ENCODE measurements around the gene PARVB.

The PARVB gene

GRCh38 chr22:44144046-44144569 lies 120.0 kb downstream of the PARVB start:
- TF ChIP-seq BCL6B (tag by site-specific recombination; IDR thresholded peaks at IDR 0.05), result no peak
- no peak for TF ChIP-seq TSHZ1 (tag by site-specific recombination; IDR thresholded peaks at IDR 0.05; ENCODE audit: borderline replicate concordance)
- no peak for TF ChIP-seq ZNF530 (tag by site-specific recombination; IDR thresholded peaks at IDR 0.05; ENCODE audit: low read depth)
- no peak for TF ChIP-seq ATF2 (tag by site-specific recombination; IDR thresholded peaks at IDR 0.05; ENCODE audit: low read depth)
- no peak for TF ChIP-seq ZNF394 (tag by site-specific recombination; IDR thresholded peaks at IDR 0.05; ENCODE audit: borderline replicate concordance)
- TF ChIP-seq ZNF571 (tag by site-specific recombination; IDR thresholded peaks at IDR 0.05), result no peak
- no peak for TF ChIP-seq ZNF426 (tag by site-specific recombination; IDR thresholded peaks at IDR 0.05)
- no peak for TF ChIP-seq ZXDB (tag by site-specific recombination; IDR thresholded peaks at IDR 0.05)
- TF ChIP-seq KLF8 (tag by site-specific recombination; IDR thresholded peaks at IDR 0.05), result no peak
- TF ChIP-seq ZFP69B (tag by site-specific recombination; IDR thresholded peaks at IDR 0.05), result no peak
- TF ChIP-seq ZSCAN16 (tag by site-specific recombination; IDR thresholded peaks at IDR 0.05), result no peak
- TF ChIP-seq ZNF747 (tag by site-specific recombination; IDR thresholded peaks at IDR 0.05), result no peak
- no peak for TF ChIP-seq KLF1 (tag by site-specific recombination; IDR thresholded peaks at IDR 0.05)
- no peak for TF ChIP-seq ZNF664 (tag by site-specific recombination; IDR thresholded peaks at IDR 0.05)
- no peak for TF ChIP-seq ZNF513 (tag by site-specific recombination; IDR thresholded peaks at IDR 0.05)
- TF ChIP-seq RBAK (tag by site-specific recombination; IDR thresholded peaks at IDR 0.05), result no peak
- Histone ChIP-seq H3K27ac (ENCODE audit: extremely low read depth, low read depth, low read length) (no peak overlapping the region), H3K36me3 (ENCODE audit: control insufficient read depth in 2 of 2, insufficient read depth in 1 of 2, low read length in 2 of 2) (no peaks in the 10 kb centered on the region), H3K9me3 (ENCODE audit: control insufficient read depth, insufficient read depth, low read depth, low read length) (no peaks in the 10 kb centered on the region), H3K4me1 (ENCODE audit: control insufficient read depth, insufficient read depth, low read length) (no peaks in the 10 kb centered on the region), H3K4me3 (ENCODE audit: low read depth, low read length) (no peak overlapping the region)
- POLR2A ChIA-PET, result no interaction called here
- CTCF ChIA-PET, result no interaction called here

- ChIA-PET CTCF (interaction anchor here (0.7 kb wide), 1 partner anchor 60 kb away, joined by 5 read pairs; no protein-coding TSS in a partner anchor), POLR2A (no interaction called here)
- no peak overlapping the region for H3K27ac ChIP-seq (ENCODE audit: extremely low read depth, low read depth, low read length)
- H3K4me3 ChIP-seq (ENCODE audit: low read depth, low read length), result no peak overlapping the region
- no peaks in the 10 kb centered on the region for H3K4me1 ChIP-seq (ENCODE audit: control insufficient read depth, insufficient read depth, low read length)
- no peaks in the 10 kb centered on the region for H3K9me3 ChIP-seq (ENCODE audit: control insufficient read depth, insufficient read depth, low read depth, low read length)
- no peaks in the 10 kb centered on the region for H3K36me3 ChIP-seq (ENCODE audit: control insufficient read depth in 2 of 2, insufficient read depth in 1 of 2, low read length in 2 of 2)
- TF ChIP-seq ZNF19 (tag by site-specific recombination; IDR thresholded peaks at IDR 0.05; ENCODE audit: low read depth), result no peak
- no peak for TF ChIP-seq ZBTB44 (tag by site-specific recombination; IDR thresholded peaks at IDR 0.05)
- TF ChIP-seq KLF17 (tag by site-specific recombination; IDR thresholded peaks at IDR 0.05), result no peak
- no peak for TF ChIP-seq ZNF707 (tag by site-specific recombination; IDR thresholded peaks at IDR 0.05)
- no peak for TF ChIP-seq PRDM1 (tag by site-specific recombination; IDR thresholded peaks at IDR 0.05)
These were observed 121.4 kb downstream of the PARVB start for GRCh38 chr22:44145544-44145943.

All from HEK293 (cell line).